Rectal smooth muscle tissue (tissue), 1 donor: ENCODE results near the gene PHEX.

Source experiments
- H3K27ac ChIP-seq: one replicate; pipeline ENCODE4 v1.7.0; 2013; ENCODE audit warnings: low read depth, low read length, inconsistent platforms
- H3K27me3 ChIP-seq: one replicate; pipeline ENCODE4 v1.7.0; 2013; ENCODE audit warnings: low read length; ENCODE audit not compliant: control insufficient read depth, insufficient read depth
- H3K36me3 ChIP-seq: one replicate; pipeline ENCODE4 v1.7.0; 2013; ENCODE audit warnings: low read length; ENCODE audit not compliant: control insufficient read depth, insufficient read depth
- H3K4me1 ChIP-seq: one replicate; pipeline ENCODE4 v1.7.0; 2013; ENCODE audit warnings: low read length; ENCODE audit not compliant: control insufficient read depth, insufficient read depth
- H3K4me3 ChIP-seq: one replicate; pipeline ENCODE4 v1.7.0; 2013; ENCODE audit warnings: low read length
- H3K9ac ChIP-seq: one replicate; pipeline ENCODE4 v1.7.0; 2013; ENCODE audit warnings: low read length

Gene PHEX

GRCh38 chrX:22141047-22141730 lies 109.1 kb downstream of the PHEX start:
- Histone ChIP-seq H3K9ac (no peak overlapping the region), H3K4me3 (no peak overlapping the region), H3K36me3 (no peaks in the 10 kb centered on the region), H3K4me1 (peaks cover 4% of the 10 kb centered on the region), H3K27me3 (no peaks in the 10 kb centered on the region), H3K27ac (no peak overlapping the region)

GRCh38 chrX:22147214-22147613 lies 115.1 kb downstream of the PHEX start:
- Histone ChIP-seq H3K4me1 (no peaks in the 10 kb centered on the region), H3K36me3 (no peaks in the 10 kb centered on the region), H3K27me3 (no peaks in the 10 kb centered on the region), H3K4me3 (no peak overlapping the region), H3K9ac (no peak overlapping the region), H3K27ac (no peak overlapping the region)

- Histone ChIP-seq H3K9ac (no peak overlapping the region), H3K4me3 (no peak overlapping the region), H3K36me3 (no peaks in the 10 kb centered on the region), H3K4me1 (no peaks in the 10 kb centered on the region), H3K27me3 (no peaks in the 10 kb centered on the region), H3K27ac (no peak overlapping the region)
Measured at GRCh38 chrX:22147942-22148341, 115.8 kb downstream of the PHEX start.

- Histone ChIP-seq H3K4me1 (no peaks in the 10 kb centered on the region), H3K36me3 (no peaks in the 10 kb centered on the region), H3K27me3 (no peaks in the 10 kb centered on the region), H3K9ac (no peak overlapping the region), H3K4me3 (no peak overlapping the region), H3K27ac (no peak overlapping the region)
Measured at GRCh38 chrX:22148565-22148964, 116.4 kb downstream of the PHEX start.

- H3K27me3 ChIP-seq: no peaks in the 10 kb centered on the region
- no peaks in the 10 kb centered on the region for H3K36me3 ChIP-seq
- no peak overlapping the region for H3K9ac ChIP-seq
- H3K4me3 ChIP-seq: no peak overlapping the region
- no peak overlapping the region for H3K27ac ChIP-seq
- no peaks in the 10 kb centered on the region for H3K4me1 ChIP-seq
Measured at GRCh38 chrX:22150371-22150770, 118.2 kb downstream of the PHEX start.

GRCh38 chrX:22155126-22155525 lies 123.0 kb downstream of the PHEX start:
- Histone ChIP-seq H3K4me1 (no peaks in the 10 kb centered on the region), H3K9ac (no peak overlapping the region), H3K27me3 (no peaks in the 10 kb centered on the region), H3K4me3 (no peak overlapping the region), H3K27ac (no peak overlapping the region), H3K36me3 (no peaks in the 10 kb centered on the region)

GRCh38 chrX:22159071-22159470 lies 126.9 kb downstream of the PHEX start:
- Histone ChIP-seq H3K4me3 (no peak overlapping the region), H3K27me3 (no peaks in the 10 kb centered on the region), H3K27ac (no peak overlapping the region), H3K36me3 (no peaks in the 10 kb centered on the region), H3K9ac (no peak overlapping the region), H3K4me1 (no peaks in the 10 kb centered on the region)

- Histone ChIP-seq H3K4me3 (no peak overlapping the region), H3K27ac (no peak overlapping the region), H3K9ac (no peak overlapping the region), H3K36me3 (no peaks in the 10 kb centered on the region), H3K27me3 (no peaks in the 10 kb centered on the region), H3K4me1 (no peaks in the 10 kb centered on the region)
Measured at GRCh38 chrX:22163326-22163725, 131.2 kb downstream of the PHEX start.

- Histone ChIP-seq H3K36me3 (no peaks in the 10 kb centered on the region), H3K4me3 (no peak overlapping the region), H3K27me3 (no peaks in the 10 kb centered on the region), H3K4me1 (no peaks in the 10 kb centered on the region), H3K9ac (no peak overlapping the region), H3K27ac (no peak overlapping the region)
Measured at GRCh38 chrX:22164770-22165388, 132.8 kb downstream of the PHEX start.

GRCh38 chrX:22165732-22166457 lies 133.8 kb downstream of the PHEX start:
- Histone ChIP-seq H3K27me3 (no peaks in the 10 kb centered on the region), H3K4me3 (no peak overlapping the region), H3K4me1 (no peaks in the 10 kb centered on the region), H3K27ac (no peak overlapping the region), H3K36me3 (no peaks in the 10 kb centered on the region), H3K9ac (no peak overlapping the region)

GRCh38 chrX:22171287-22172060 lies 139.3 kb downstream of the PHEX start:
- Histone ChIP-seq H3K4me1 (no peaks in the 10 kb centered on the region), H3K9ac (no peak overlapping the region), H3K36me3 (no peaks in the 10 kb centered on the region), H3K27ac (no peak overlapping the region), H3K27me3 (no peaks in the 10 kb centered on the region), H3K4me3 (no peak overlapping the region)

GRCh38 chrX:22173966-22174365 lies 141.8 kb downstream of the PHEX start:
- H3K4me3 ChIP-seq: no peak overlapping the region
- H3K4me1 ChIP-seq: no peaks in the 10 kb centered on the region
- H3K27me3 ChIP-seq: no peaks in the 10 kb centered on the region
- no peak overlapping the region for H3K9ac ChIP-seq
- H3K27ac ChIP-seq: no peak overlapping the region
- H3K36me3 ChIP-seq: no peaks in the 10 kb centered on the region
